Esophagus mucosa (tissue), 1 donor: Measurements from ENCODE around the gene TMEM117. TPM values are rescaled to one million over a fixed set of nuclear protein-coding genes. Genes with fewer than 3 reads are reported as not detected.
A peak's percentile ranks its signal among the peaks of the same experiment; 100 is the strongest.

Experiments
- ATAC-seq: fragments of 200-7000 bp; cut with Tn5 transposase; one replicate; pipeline ENCODE4 v1.9.1; 2020
- total RNA-seq: library from RNA; stranded (reverse); gene quantifications from one replicate; pipeline ENCODE4 v1.2.4, GENCODE V29; 2023
- donor health status: DM: yes; HTN: yes; CAD: no.

The TMEM117 gene
- total RNA-seq, 1 donor from 2014 or later: 14.3 TPM

- no peak for ATAC-seq
Measured at GRCh38 chr12:43887397-43887796, 51.5 kb downstream of the TMEM117 start.

- ATAC-seq: no peak
Measured at GRCh38 chr12:43891856-43892574, 56.1 kb downstream of the TMEM117 start.

GRCh38 chr12:43893670-43894069 is 57.8 kb downstream of the TMEM117 start:
- no peak for ATAC-seq

GRCh38 chr12:43895580-43896206 is 59.8 kb downstream of the TMEM117 start:
- no peak for ATAC-seq

GRCh38 chr12:43896496-43896895 is 60.6 kb downstream of the TMEM117 start:
- peak; percentile 35 for ATAC-seq

GRCh38 chr12:43898474-43898873 is 62.6 kb downstream of the TMEM117 start:
- no peak for ATAC-seq

GRCh38 chr12:43899574-43899973 is 63.7 kb downstream of the TMEM117 start:
- ATAC-seq: no peak

GRCh38 chr12:43903686-43904085 is 67.8 kb downstream of the TMEM117 start:
- no peak for ATAC-seq

GRCh38 chr12:43912859-43913258 is 77.0 kb downstream of the TMEM117 start:
- no peak for ATAC-seq

- no peak for ATAC-seq
Measured at GRCh38 chr12:43914391-43914790, 78.5 kb downstream of the TMEM117 start.

GRCh38 chr12:43914923-43915468 is 79.1 kb downstream of the TMEM117 start:
- peak; percentile 42 for ATAC-seq

GRCh38 chr12:43917896-43918295 is 82.0 kb downstream of the TMEM117 start:
- no peak for ATAC-seq

GRCh38 chr12:43921666-43922337 is 85.9 kb downstream of the TMEM117 start:
- no peak for ATAC-seq

- ATAC-seq: no peak
Measured at GRCh38 chr12:43930032-43930431, 94.2 kb downstream of the TMEM117 start.

GRCh38 chr12:43931187-43931586 is 95.3 kb downstream of the TMEM117 start:
- no peak for ATAC-seq

- ATAC-seq: no peak
Measured at GRCh38 chr12:43935581-43935980, 99.7 kb downstream of the TMEM117 start.

- no peak for ATAC-seq
Measured at GRCh38 chr12:43937947-43938346, 102.1 kb downstream of the TMEM117 start.

- ATAC-seq: no peak
Measured at GRCh38 chr12:43942379-43942778, 106.5 kb downstream of the TMEM117 start.

- no peak for ATAC-seq
Measured at GRCh38 chr12:43945983-43946382, 110.1 kb downstream of the TMEM117 start.

GRCh38 chr12:43951286-43951685 is 115.4 kb downstream of the TMEM117 start:
- ATAC-seq: no peak

GRCh38 chr12:43957732-43958372 is 122.0 kb downstream of the TMEM117 start:
- peak; percentile 41 for ATAC-seq

- no peak for ATAC-seq
Measured at GRCh38 chr12:43964033-43964432, 128.2 kb downstream of the TMEM117 start.

GRCh38 chr12:43964961-43965360 is 129.1 kb downstream of the TMEM117 start:
- ATAC-seq: no peak
